Retinal pigment epithelial cell (primary cell): ENCODE measurements around the gene SLCO2B1.
"Not testable (repeated sequence)": the region's sequence is repeated elsewhere in the genome, so short reads cannot be mapped to it uniquely, and the experiment has no call there.

Source experiments
- DNase-seq: peaks from one replicate; pipeline ENCODE4 v3.0.0-alpha.2; 2010; ENCODE audit warnings: low read depth
- H3K4me3 ChIP-seq: 2 replicates; pipeline ENCODE4 v1.5.1; 2011; ENCODE audit warnings: mild to moderate bottlenecking, low read length, control low read depth, moderate library complexity
- TF ChIP-seq, protein P1 (sequence below): conservative IDR thresholded peaks from 2 replicates; pipeline ENCODE4 v1.5.1; 2011; ENCODE audit warnings: low read depth, low read length, control low read depth, inconsistent platforms

The SLCO2B1 gene, protein sequence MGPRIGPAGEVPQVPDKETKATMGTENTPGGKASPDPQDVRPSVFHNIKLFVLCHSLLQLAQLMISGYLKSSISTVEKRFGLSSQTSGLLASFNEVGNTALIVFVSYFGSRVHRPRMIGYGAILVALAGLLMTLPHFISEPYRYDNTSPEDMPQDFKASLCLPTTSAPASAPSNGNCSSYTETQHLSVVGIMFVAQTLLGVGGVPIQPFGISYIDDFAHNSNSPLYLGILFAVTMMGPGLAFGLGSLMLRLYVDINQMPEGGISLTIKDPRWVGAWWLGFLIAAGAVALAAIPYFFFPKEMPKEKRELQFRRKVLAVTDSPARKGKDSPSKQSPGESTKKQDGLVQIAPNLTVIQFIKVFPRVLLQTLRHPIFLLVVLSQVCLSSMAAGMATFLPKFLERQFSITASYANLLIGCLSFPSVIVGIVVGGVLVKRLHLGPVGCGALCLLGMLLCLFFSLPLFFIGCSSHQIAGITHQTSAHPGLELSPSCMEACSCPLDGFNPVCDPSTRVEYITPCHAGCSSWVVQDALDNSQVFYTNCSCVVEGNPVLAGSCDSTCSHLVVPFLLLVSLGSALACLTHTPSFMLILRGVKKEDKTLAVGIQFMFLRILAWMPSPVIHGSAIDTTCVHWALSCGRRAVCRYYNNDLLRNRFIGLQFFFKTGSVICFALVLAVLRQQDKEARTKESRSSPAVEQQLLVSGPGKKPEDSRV

DNA sequence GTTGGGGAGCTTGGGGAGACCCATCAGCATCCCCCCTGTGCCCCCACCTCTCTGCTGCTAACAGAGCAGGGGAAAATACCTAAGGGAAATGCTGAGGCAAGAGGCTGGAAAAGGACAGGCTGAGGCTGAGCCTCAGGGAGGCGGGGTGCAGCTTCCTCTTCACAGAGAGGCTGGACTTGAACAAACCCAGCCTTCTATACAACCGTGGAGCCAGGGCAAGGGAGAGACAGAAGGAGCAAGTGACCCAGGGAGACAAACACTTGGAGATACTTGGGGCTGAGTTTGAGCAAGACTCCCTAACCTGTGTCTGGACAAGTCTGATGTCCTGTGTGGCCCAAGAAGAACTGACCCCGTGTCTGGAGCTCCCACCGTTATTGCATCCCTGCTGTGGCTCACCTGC lies at the start of gene SLCO2B1:
SLCO2B1 (plus strand) TSS at position 229 of the 400 bp plus-strand sequence. CDS start 275 bp downstream, outside the sequence.
- no peak for DNase-seq
- H3K4me3 ChIP-seq = no peak within 1 kb of the TSS
- TF ChIP-seq, protein P1, sequence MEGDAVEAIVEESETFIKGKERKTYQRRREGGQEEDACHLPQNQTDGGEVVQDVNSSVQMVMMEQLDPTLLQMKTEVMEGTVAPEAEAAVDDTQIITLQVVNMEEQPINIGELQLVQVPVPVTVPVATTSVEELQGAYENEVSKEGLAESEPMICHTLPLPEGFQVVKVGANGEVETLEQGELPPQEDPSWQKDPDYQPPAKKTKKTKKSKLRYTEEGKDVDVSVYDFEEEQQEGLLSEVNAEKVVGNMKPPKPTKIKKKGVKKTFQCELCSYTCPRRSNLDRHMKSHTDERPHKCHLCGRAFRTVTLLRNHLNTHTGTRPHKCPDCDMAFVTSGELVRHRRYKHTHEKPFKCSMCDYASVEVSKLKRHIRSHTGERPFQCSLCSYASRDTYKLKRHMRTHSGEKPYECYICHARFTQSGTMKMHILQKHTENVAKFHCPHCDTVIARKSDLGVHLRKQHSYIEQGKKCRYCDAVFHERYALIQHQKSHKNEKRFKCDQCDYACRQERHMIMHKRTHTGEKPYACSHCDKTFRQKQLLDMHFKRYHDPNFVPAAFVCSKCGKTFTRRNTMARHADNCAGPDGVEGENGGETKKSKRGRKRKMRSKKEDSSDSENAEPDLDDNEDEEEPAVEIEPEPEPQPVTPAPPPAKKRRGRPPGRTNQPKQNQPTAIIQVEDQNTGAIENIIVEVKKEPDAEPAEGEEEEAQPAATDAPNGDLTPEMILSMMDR = no peak

DNA sequence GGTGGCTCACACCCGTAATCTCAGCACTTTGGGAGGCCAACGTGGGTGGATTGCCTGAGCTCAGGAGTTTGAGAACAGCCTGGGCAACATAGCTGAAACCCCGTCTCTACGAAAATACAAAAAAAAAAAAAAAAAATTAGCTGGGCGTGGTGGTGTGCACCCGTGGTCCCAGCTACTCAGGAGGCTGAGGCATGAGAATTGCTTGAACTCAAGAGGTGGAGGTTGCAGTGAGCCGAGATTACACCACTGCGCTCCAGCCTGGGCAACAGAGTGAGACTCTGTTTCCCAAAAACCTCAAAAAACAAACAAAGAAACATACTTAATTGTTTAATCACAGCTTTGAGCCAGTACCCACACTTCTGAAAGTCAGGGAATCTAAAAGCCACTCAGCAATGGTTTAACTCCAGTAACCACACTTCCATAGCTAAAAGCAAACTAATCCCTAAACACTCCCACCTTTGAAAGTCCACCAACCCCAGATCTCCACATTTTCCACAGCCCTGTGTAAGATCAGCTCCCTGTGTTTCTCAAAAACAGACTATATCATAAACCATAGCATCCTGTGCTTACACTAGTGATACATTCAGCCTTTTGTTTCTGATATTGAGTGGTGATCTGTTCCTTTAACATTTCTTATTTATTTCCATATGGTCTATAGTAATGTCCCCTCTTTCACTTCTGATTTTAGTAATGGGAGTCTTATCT lies 49.3 kb upstream of the SLCO2B1 start:
- DNase-seq = no peak
- TF ChIP-seq, protein P1 = no peak
- H3K4me3 ChIP-seq = no peak overlapping the region

DNA sequence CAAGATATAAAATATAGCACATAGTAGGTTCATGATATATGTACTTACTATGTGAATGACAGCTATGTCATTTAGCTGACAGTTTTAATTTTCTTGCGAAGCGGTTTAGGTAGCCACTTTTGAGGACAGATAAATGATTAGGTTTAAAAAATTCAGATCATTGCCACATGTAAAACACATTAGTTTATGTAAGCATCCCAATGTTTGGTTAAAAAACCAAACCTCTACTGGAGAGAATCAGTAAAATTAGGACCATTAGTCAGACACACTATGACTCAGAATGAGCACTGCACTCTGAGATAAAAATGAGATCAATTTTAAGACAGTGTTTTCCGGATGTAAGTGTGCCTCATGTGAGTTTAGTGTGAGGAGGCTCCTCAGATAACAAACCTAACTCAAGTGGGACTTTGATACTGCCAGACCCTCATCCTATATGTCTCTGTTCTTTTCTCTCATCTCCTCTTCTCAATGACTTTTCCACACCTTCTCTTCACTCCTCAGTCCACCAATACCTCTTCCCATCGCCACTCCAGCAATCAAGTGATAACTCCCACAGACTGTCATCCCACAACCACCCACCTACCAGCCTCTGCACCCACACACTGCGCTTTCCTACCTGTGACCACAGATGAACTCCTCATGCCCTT lies 47.4 kb upstream of the SLCO2B1 start:
- no peak overlapping the region for H3K4me3 ChIP-seq
- TF ChIP-seq, protein P1 = no peak
- DNase-seq = no peak

DNA sequence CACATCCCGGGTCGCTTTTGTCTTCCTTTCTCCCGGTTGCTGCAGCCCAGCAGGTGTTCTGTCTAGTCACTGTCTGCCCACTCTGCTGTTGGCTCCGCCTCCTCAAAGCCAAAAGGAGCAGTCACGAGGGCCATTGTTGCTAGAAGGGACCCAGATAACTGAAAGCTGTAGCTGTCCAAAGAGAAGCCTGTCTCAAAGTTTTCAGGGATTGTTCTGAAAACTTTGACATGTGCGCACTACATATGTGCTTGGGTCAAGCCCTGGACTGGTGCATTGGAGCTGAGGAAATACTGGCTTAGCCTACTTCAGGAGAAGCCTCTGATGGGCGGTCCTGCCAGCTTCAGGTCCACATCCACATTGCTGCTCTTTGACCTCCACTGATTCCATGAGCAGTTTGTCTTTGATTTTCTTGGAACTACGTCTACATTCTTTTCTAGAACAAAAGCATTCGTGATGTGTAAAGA lies 45.4 kb upstream of the SLCO2B1 start:
- no peak for DNase-seq
- TF ChIP-seq, protein P1 = no peak
- H3K4me3 ChIP-seq = no peak overlapping the region

DNA sequence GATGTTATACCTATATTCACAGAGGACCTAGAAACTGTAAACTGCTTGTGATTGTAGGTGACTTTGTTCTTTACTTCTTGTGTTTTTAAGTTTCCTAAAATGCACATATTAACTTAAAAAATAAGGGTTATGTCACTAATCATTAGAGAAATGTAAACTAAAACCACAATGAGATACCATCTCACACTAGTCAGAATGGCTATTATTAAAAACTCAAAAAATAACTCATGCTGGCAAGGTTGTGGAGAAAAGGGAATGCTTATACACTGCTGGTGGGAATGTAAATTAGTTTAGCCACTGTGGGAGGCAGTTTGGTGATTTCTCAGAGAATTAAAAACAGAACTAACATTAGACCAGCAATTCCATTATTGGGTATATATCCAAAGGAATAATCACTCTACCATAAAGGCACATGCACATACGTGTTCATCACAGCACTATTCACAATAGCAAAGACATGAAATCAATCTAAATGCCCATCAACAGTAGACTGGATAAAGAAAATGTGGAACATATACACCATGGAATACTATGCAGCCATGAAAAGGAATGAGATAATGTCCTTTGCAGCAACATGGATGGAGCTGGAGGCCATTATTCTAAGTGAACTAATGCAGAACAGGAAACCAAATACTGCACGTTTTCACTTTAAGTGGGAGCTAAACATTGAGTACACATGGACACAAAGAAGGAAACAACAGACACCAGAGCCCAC lies 44.8 kb upstream of the SLCO2B1 start:
- not testable (repeated sequence) for DNase-seq, H3K4me3 ChIP-seq

DNA sequence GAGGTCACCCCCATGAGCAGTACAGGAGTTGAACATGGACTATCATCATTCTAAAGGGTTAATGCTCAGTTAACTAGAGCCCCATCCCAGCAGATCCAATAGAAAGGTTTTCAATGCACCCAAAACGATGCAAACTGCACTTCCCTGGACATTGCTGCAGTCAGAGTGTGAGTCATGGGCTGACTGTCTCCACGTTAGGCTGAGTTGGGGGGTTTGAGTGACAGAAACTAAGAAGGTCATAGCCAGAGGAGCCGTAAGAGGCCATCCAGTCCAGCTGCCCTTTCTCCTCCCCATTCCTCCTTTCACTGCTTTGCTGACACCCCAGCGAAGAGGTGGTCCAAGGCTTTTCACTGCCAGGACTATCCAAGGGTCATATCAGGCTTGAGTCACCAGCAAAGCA lies 43.7 kb upstream of the SLCO2B1 start:
- DNase-seq = no peak
- H3K4me3 ChIP-seq = no peak overlapping the region
- TF ChIP-seq, protein P1 = no peak
